AG09319 (cell line): ENCODE measurements around the gene FYN.

Experiments
- DNase-seq: peaks from one replicate; pipeline ENCODE4 v3.0.0-alpha.2; 2010; ENCODE audit warnings: low read depth; ENCODE audit errors: extremely low read depth
- TF ChIP-seq, protein P1 (sequence below): IDR thresholded peaks from 2 replicates; pipeline ENCODE4 v1.5.1; 2011; ENCODE audit warnings: low read depth, mild to moderate bottlenecking, inconsistent platforms, low read length, moderate library complexity

FYN gene

DNA sequence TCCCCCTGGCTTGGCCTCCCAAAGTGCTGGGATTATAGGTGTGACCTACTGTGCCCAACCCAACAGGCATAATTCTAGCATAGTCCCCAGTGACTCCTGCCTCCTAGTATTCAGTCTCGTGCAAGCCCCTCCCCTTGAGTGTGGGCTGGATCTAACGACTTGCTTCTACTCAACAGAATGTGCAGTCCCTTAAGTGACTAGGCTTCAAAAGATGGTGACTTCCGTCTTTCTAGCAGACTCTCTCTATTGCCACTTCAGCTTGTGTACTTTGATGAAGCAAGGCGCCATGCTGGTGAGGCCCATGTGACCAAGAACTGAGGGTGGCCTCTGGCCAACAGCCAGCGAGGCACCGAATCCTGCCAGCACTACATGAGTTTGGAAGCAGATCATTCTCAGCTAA is 157.9 kb downstream of the FYN start:
- TF ChIP-seq, protein P1, sequence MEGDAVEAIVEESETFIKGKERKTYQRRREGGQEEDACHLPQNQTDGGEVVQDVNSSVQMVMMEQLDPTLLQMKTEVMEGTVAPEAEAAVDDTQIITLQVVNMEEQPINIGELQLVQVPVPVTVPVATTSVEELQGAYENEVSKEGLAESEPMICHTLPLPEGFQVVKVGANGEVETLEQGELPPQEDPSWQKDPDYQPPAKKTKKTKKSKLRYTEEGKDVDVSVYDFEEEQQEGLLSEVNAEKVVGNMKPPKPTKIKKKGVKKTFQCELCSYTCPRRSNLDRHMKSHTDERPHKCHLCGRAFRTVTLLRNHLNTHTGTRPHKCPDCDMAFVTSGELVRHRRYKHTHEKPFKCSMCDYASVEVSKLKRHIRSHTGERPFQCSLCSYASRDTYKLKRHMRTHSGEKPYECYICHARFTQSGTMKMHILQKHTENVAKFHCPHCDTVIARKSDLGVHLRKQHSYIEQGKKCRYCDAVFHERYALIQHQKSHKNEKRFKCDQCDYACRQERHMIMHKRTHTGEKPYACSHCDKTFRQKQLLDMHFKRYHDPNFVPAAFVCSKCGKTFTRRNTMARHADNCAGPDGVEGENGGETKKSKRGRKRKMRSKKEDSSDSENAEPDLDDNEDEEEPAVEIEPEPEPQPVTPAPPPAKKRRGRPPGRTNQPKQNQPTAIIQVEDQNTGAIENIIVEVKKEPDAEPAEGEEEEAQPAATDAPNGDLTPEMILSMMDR: no peak
- no peak for DNase-seq

DNA sequence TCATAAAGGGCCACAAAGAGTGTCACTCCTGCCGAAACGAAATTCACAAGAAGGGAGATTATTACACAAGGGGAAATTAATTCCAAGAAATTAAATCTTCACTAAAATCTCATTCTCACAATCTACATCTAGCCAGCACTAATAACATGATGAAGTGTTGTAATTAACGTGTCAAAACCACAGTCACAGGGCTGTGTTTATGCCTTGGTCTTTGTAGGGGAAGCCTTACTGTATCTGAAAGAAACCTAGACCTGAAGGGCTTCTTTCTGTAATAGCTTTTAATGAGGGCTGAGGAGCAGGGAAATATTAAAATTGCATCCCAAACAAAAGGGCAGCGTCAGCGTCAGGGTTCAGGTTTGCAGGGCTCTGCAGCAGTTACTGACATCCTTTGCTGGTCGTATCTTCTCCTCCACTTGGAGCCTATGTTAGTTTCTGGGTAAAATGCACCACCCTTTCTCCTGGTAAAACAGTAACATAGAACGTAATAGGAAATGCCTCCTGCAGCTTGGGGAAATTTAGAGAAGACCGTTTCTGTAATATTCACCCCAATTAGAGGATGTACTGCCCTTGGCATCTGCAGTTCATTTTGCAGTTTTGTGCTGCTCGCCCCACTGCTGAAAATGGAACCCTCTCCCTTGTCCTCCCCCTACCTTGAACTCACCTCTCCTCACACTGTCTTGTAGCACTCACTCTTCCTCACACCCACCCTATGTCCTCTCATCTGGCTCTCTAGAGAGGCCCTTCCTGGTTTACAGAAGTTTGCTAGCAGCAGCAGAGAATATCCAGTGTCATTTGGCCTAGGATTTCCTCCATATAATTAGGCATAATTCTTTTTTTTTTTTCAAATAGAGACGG is 158.6 kb downstream of the FYN start:
- TF ChIP-seq, protein P1: no peak
- no peak for DNase-seq

GRCh38 chr6:111713811-111714210 is 159.4 kb downstream of the FYN start:
- DNase-seq: no peak
- TF ChIP-seq, protein P1: no peak

GRCh38 chr6:111713236-111713635 is 160.0 kb downstream of the FYN start:
- no peak for DNase-seq
- TF ChIP-seq, protein P1: no peak

- TF ChIP-seq, protein P1: no peak
- DNase-seq: no peak
Observed at GRCh38 chr6:111711984-111712752, 161.1 kb downstream of the FYN start.

GRCh38 chr6:111711476-111711875 is 161.8 kb downstream of the FYN start:
- DNase-seq: no peak
- TF ChIP-seq, protein P1: no peak

GRCh38 chr6:111710911-111711310 is 162.3 kb downstream of the FYN start:
- no peak for DNase-seq
- TF ChIP-seq, protein P1: no peak
